HFF-Myc (cell line): Measurements from ENCODE around the gene DLGAP1.

ENCODE experiments used
- DNase-seq: peaks from one replicate; pipeline ENCODE4 v3.0.0-alpha.2; 2011; ENCODE audit warnings: low read depth; ENCODE audit errors: extremely low read depth
- H3K4me3 ChIP-seq: replicated peaks from 2 replicates; pipeline ENCODE4 v1.5.1; 2011; ENCODE audit warnings: low read depth, mild to moderate bottlenecking, control low read depth, low read length
- CTCF ChIP-seq: IDR thresholded peaks from 2 replicates; pipeline ENCODE4 v1.5.1; 2012; ENCODE audit warnings: mild to moderate bottlenecking, low read depth, low read length, control low read depth; ENCODE audit errors: missing control alignments

Gene DLGAP1

GRCh38 chr18:3463051-3463450, 992.1 kb downstream of the DLGAP1 start:
- H3K4me3 ChIP-seq, result no peak overlapping the region
- TF ChIP-seq CTCF, result no peak
- no peak for DNase-seq

- TF ChIP-seq CTCF, result no peak
- H3K4me3 ChIP-seq, result no peak overlapping the region
- no peak for DNase-seq
Observed at GRCh38 chr18:3461704-3462103, 993.4 kb downstream of the DLGAP1 start.

- no peak overlapping the region for H3K4me3 ChIP-seq
- DNase-seq, result no peak
Observed at GRCh38 chr18:3460823-3461398, 994.2 kb downstream of the DLGAP1 start.

GRCh38 chr18:3458952-3459853, 995.9 kb downstream of the DLGAP1 start:
- TF ChIP-seq CTCF, result no peak
- no peak for DNase-seq
- H3K4me3 ChIP-seq, result no peak overlapping the region

More at GRCh38 chr18:3460823-3461398, 994.2 kb downstream of the DLGAP1 start:
- TF ChIP-seq CTCF, result no peak

- no peak for DNase-seq
- no peak overlapping the region for H3K4me3 ChIP-seq
- TF ChIP-seq CTCF, result no peak
Observed at GRCh38 chr18:3458378-3458777, 996.7 kb downstream of the DLGAP1 start.

GRCh38 chr18:3457261-3457724, 997.8 kb downstream of the DLGAP1 start:
- no peak for DNase-seq
- TF ChIP-seq CTCF, result no peak
- H3K4me3 ChIP-seq, result no peak overlapping the region

- TF ChIP-seq CTCF, result no peak
- H3K4me3 ChIP-seq, result no peak overlapping the region
Observed at GRCh38 chr18:3456686-3457069, 998.4 kb downstream of the DLGAP1 start.

More at GRCh38 chr18:3456686-3457069, 998.4 kb downstream of the DLGAP1 start:
- DNase-seq, result no peak
